AG04450 (cell line): ENCODE measurements around the gene MRPL14. TPM values are rescaled to one million over a fixed set of nuclear protein-coding genes. Genes with fewer than 3 reads are reported as not detected.

Source experiments
- CTCF ChIA-PET: fragments of 300-600, 350-600 bp; formaldehyde crosslinking; extraction: SDS; loops from one replicate; lab custom pipeline; 2022; ENCODE audit warnings: antibody characterized with exemption, inconsistent platforms; lab: Charles Lee
- POLR2A ChIA-PET: fragments of 350-600 bp; formaldehyde crosslinking; extraction: SDS; loops from one replicate; lab custom pipeline; 2021; ENCODE audit warnings: antibody characterized with exemption, inconsistent platforms; lab: Yijun Ruan, JAX
- DNase-seq: peaks from one replicate; pipeline ENCODE4 v3.0.0-alpha.2; 2011; ENCODE audit warnings: low read depth, low spot score
- H3K27ac ChIP-seq: one replicate; pipeline ENCODE4 v1.5.1; 2012; ENCODE audit warnings: low read depth, low read length, control low read depth
- H3K27me3 ChIP-seq: one replicate; pipeline ENCODE4 v1.6.0; 2012; ENCODE audit warnings: low read length; ENCODE audit not compliant: control insufficient read depth, insufficient read depth
- H3K4me3 ChIP-seq: 2 replicates; pipeline ENCODE4 v1.5.1; 2011; ENCODE audit warnings: mild to moderate bottlenecking, low read depth, low read length, control low read depth
- H3K9me3 ChIP-seq: 2 replicates; pipeline ENCODE4 v1.5.1; 2012; ENCODE audit warnings: low read length; ENCODE audit not compliant: control insufficient read depth, insufficient read depth
- polyA plus RNA-seq: library from polyadenylated mRNA; depleted of rRNA; stranded (reverse); fragments of >200 nt; gene quantifications from 2 replicates; pipeline ENCODE4 v1.2.3, GENCODE V29; 2011; rRNA removed
- TF ChIP-seq, protein P1 (sequence below): IDR thresholded peaks from 2 replicates; pipeline ENCODE4 v1.5.1; 2011; ENCODE audit warnings: low read depth, low read length, control low read depth, inconsistent platforms

The MRPL14 gene
- polyA plus RNA-seq, 1 experiment: 57.3 TPM

DNA sequence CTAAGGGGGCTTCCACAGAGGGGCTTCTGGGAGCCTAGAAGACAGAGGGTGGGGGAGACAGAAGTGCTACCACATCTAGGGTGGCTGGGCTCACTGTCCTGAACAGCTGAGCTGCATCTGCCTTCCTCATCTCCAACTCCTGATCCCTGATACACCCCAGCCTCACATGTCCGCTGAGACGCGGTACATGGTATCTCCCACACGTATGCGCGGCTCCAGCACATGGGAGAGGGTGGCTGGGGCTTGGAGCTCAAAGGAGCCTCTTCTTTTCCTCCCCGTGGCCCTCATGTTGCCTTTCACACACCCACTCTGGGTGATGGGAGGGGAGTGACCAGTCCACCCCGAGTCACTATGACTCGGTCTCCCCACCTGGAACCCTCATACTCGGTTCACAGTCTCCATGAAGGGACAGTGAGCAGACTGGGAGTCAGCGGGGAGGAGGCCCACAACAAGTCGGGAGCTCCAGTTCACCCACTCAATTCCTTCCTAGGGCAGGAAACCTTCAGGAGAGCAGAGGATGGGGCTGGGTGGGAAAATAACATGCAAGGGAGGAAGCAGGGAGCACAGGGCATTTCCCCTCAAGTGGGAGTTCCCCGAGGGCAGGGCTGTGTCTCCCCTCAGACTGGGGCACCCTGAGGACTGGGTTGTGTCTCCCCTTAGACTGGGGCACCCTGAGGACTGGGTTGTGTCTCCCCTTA, 61.7 kb downstream of the MRPL14 start:
- POLR2A ChIA-PET: no interaction called here
- no peaks in the 10 kb centered on the region; the same call in 1 of the 2 replicates for H3K9me3 ChIP-seq
- no peaks in the 10 kb centered on the region for H3K27me3 ChIP-seq
- peak overlapping the region; percentile 91 for H3K27ac ChIP-seq
- DNase-seq: no peak
- H3K4me3 ChIP-seq: no peak overlapping the region
- CTCF ChIA-PET: interaction anchor here (0.6 to 2.3 kb wide), 4 partner anchors 9 to 303 kb away, joined by 3 to 6 read pairs (median 3); no protein-coding TSS in a partner anchor
- TF ChIP-seq, protein P1, sequence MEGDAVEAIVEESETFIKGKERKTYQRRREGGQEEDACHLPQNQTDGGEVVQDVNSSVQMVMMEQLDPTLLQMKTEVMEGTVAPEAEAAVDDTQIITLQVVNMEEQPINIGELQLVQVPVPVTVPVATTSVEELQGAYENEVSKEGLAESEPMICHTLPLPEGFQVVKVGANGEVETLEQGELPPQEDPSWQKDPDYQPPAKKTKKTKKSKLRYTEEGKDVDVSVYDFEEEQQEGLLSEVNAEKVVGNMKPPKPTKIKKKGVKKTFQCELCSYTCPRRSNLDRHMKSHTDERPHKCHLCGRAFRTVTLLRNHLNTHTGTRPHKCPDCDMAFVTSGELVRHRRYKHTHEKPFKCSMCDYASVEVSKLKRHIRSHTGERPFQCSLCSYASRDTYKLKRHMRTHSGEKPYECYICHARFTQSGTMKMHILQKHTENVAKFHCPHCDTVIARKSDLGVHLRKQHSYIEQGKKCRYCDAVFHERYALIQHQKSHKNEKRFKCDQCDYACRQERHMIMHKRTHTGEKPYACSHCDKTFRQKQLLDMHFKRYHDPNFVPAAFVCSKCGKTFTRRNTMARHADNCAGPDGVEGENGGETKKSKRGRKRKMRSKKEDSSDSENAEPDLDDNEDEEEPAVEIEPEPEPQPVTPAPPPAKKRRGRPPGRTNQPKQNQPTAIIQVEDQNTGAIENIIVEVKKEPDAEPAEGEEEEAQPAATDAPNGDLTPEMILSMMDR: no peak

GRCh38 chr6:44064948-44065272, 62.3 kb downstream of the MRPL14 start:
- DNase-seq: no peak

GRCh38 chr6:44064089-44064947, 62.9 kb downstream of the MRPL14 start:
- DNase-seq: peak; percentile 86
- Histone ChIP-seq H3K4me3 (no peak overlapping the region), H3K27me3 (no peaks in the 10 kb centered on the region), H3K27ac (peak overlapping the region; percentile 91), H3K9me3 (peaks cover 2% of the 10 kb centered on the region)
- ChIA-PET CTCF (interaction anchor here (0.5 to 2.3 kb wide), 6 partner anchors 10 to 302 kb away, joined by 3 to 7 read pairs (median 4); no protein-coding TSS in a partner anchor), POLR2A (interaction anchor here (0.6 to 1.3 kb wide), 2 partner anchors 9 to 257 kb away, joined by 4 to 5 read pairs; no protein-coding TSS in a partner anchor)
- TF ChIP-seq, protein P1: no peak

More at GRCh38 chr6:44064948-44065272, 62.3 kb downstream of the MRPL14 start:
- no peaks in the 10 kb centered on the region for H3K27me3 ChIP-seq
- ChIA-PET CTCF (interaction anchor here (0.6 to 2.3 kb wide), 5 partner anchors 10 to 302 kb away, joined by 3 to 6 read pairs (median 3); no protein-coding TSS in a partner anchor), POLR2A (interaction anchor here (0.6 kb wide), 1 partner anchor 257 kb away, joined by 4 read pairs; no protein-coding TSS in a partner anchor)
- TF ChIP-seq, protein P1: no peak
- no peak overlapping the region for H3K4me3 ChIP-seq
- H3K9me3 ChIP-seq: no peaks in the 10 kb centered on the region; the same call in 1 of the 2 replicates
- H3K27ac ChIP-seq: peak overlapping the region; percentile 91

DNA sequence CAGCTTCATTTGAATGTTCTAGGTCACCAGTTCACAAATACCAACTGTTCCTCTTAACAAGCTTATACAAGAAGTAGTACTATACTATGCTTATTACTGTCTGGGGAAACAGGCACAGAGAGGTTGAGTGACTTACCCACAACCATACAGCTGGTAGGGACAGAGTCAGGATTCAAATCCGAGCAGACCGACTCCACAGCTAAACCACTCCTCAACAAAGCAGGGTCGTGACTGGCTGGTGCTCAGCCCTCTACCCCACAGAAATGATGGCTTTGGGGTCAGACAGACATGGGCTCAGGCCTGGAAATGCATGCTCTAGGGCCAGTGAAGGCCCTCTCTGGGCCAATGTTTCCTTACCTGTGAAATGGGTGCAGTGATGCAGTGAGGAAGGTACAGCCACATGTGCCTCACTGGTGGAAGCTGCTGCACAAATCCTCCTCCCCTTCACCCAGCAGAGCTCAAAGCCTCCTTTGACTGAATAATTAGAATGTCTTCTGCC, 63.6 kb downstream of the MRPL14 start:
- H3K4me3 ChIP-seq: no peak overlapping the region
- peak overlapping the region; percentile 21 for H3K27ac ChIP-seq
- ChIA-PET POLR2A (interaction anchor here (1.3 kb wide), 1 partner anchor 10 kb away, joined by 5 read pairs; no protein-coding TSS in a partner anchor), CTCF (interaction anchor here (0.5 to 1.9 kb wide), 4 partner anchors 11 to 295 kb away, joined by 3 to 7 read pairs (median 6); no protein-coding TSS in a partner anchor)
- TF ChIP-seq, protein P1: no peak
- H3K27me3 ChIP-seq: no peaks in the 10 kb centered on the region
- no peak for DNase-seq
- H3K9me3 ChIP-seq: peaks cover 2% of the 10 kb centered on the region

Other genes starting within 250 kb of the MRPL14 start
- gene TMEM63B, start 102 bp upstream of the MRPL14 start, polyA plus RNA-seq: 39.4 and 42.1 TPM in 2 replicates
- gene CAPN11, start 31.4 kb upstream of the MRPL14 start, polyA plus RNA-seq: 0.04 and 0.09 TPM in 2 replicates
- not detected in 2 replicates for gene MYMX, start 89.5 kb upstream of the MRPL14 start, polyA plus RNA-seq
- 13.2 and 14.9 TPM in 2 replicates for gene SLC29A1, start 96.1 kb upstream of the MRPL14 start, polyA plus RNA-seq
- 792 and 943 TPM in 2 replicates for gene HSP90AB1, start 119.6 kb upstream of the MRPL14 start, polyA plus RNA-seq
- 83.5 and 107 TPM in 2 replicates for gene SLC35B2, start 130.1 kb upstream of the MRPL14 start, polyA plus RNA-seq
- gene NFKBIE, start 138.1 kb upstream of the MRPL14 start, polyA plus RNA-seq: 13.7 and 17.0 TPM in 2 replicates
- not detected in 2 replicates for gene TMEM151B, start 143.0 kb upstream of the MRPL14 start, polyA plus RNA-seq
- 5.8 and 6.2 TPM in 2 replicates for gene AARS2, start 185.9 kb upstream of the MRPL14 start, polyA plus RNA-seq
- not detected in 2 replicates for gene SPATS1, start 215.2 kb upstream of the MRPL14 start, polyA plus RNA-seq